HG02938 (cell line): ENCODE measurements around the gene TPRG1L.

Experiments
- ATAC-seq: cut with Tn5 transposase; IDR thresholded peaks from one replicate; pipeline ENCODE4 v1.9.1; 2021; ENCODE audit warnings: mild to moderate bottlenecking, moderate library complexity; ENCODE audit not compliant: unreplicated experiment

The TPRG1L gene

DNA sequence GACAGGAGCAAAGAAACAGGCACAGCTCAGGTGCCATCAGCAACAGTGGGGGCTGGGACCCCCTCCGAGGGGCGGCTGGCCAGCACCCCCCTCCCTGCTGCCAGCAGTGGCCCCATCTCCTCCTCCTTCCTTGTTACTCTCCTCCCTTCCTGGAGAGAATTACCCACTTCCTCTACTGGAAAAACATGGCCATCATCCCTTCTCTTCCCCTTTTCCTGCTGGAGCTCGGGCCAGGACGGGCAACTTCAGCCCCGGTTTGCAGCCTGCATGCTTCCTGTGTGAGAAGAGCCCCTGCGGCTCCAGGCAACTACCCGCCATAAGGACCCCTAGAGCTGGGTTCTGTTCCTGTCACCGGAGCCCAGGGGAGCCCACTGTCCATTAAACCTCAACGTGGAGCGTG, 31.1 kb upstream of the TPRG1L start:
- ATAC-seq, result no peak

DNA sequence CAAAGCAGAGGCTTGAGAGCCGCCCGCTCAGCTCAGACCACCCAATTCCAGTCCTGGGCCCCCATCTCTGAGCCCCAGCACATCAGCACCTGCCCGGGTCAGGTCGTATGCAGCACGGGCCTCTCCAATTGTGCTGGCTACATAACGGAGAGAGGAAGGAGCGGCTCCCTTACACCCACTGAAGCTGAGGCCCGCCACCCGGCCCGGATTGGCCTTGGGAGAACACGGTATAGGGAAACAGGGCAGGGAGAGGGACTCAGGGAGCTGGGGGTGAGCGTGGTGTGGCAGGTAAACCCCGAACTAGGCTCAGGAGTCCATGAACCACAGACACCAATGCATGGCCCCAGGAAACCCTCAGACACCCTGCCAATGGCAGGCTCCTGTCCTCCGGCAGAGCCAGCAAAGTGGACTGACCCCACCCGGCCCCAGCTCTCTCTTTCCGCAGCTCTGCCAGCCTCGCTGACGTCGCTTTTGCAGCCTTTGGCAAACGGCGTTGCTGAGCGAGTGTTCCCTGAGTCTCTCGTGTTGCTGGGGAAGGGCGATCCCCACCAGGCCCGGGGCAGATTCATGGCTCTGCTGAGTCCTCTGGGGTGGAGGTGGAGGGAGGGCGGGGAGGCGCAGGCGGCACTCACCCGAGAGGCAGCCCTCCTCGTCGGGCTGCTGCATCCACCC, 30.0 kb upstream of the TPRG1L start:
- no peak for ATAC-seq

DNA sequence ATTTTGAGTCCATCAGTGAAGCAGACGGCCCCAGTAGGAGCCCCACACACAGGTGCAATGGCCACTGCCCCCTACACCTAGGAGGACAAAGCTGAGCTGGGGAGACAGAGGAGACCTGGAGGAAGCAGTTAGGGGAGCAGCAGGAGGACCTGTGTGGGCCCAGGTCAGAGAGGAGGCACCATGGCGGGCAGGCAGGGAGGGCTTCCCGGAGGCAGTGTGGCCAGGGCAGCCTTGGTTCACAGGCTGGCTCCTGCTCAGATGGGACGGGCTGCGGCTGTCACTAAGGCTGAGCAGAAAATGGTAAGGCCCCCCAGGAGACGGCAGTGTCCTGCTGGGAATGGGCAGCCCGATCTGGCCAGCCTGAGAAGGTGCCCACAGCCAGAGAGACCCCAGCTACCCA, 28.9 kb upstream of the TPRG1L start:
- ATAC-seq, result no peak

DNA sequence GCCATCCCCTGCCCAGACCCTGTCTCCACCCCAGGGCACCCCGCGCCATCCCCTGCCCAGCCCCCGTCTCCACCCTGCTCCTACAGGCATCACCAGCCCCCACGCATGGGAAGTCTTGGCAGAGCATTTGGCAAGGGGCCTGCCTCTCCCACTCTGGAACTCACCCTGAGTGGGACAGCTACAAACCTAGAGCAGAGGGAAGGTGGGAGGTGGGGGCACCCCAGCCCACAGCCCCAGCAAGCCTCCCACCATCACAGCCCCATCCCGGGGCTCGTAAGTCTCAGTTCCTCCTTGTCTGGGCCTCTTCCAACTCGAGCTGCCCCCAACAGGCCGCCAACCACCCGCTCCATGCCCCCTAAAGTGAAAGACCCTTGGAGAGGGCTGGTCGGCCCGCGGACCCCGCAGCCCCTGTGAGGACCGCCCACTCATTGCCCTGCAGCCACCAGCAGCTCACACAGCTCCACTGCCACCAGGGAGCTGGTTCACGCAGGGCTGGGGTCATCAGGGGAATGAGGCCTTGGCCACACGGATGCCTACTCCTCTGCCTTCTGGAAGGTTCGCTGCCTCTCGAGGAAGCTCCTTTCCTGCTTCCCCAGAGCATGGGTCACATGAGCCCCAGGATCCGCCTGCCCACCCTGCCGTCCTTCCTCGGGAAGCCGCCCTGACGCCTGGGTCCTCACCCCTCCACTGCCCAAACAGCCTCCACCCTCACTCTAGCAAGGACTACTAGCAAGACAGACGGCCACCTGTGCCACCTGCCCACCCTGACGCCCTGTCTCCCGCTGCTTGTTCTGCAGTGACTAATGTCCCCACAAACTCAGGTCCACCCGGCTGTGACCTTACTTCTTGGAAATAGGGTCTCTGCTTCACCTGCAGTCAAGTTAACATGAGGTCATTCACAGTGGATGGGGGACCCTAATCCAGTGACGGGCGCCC, 27.9 kb upstream of the TPRG1L start:
- ATAC-seq, result no peak

DNA sequence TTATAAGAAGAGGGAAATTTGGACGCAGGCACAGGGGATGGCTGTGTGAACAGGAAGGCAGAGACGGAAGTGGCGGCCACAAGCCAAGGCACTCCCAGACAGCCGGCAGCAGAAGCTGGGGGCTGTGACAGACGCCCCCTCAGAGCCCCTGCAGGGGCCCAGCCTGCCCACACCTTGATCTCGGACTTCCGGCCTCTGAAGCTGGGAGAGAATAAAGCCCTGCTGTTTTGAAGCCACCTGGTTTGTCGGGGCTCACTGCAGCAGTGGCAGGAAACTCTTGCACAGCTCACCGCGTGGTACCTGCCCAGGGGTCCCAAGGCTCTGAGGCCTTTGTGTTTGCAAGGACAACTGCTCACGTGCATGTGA, 27.2 kb upstream of the TPRG1L start:
- ATAC-seq, result no peak

DNA sequence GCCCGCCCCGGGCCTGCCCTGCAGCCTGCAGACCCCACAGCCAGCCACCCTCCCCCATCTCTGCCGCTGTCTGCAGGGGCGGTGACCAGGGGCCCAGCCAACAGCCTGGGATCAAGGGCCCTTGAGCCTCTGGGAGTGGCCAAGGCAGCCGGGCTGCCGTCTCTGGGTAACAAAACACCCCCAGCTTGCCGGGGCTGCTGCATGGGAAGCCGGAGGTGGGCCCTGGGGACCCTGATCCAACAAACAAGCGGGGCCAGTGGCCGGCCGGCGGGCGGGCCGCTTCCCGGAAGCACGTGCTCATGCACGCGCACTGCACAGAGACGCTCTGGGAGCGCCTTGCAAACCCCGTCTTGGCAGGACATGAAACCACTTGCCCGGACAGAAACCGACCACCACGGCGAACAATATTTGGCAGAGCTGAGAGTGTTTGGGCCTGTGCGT, 26.7 kb upstream of the TPRG1L start:
- ATAC-seq, result no peak

DNA sequence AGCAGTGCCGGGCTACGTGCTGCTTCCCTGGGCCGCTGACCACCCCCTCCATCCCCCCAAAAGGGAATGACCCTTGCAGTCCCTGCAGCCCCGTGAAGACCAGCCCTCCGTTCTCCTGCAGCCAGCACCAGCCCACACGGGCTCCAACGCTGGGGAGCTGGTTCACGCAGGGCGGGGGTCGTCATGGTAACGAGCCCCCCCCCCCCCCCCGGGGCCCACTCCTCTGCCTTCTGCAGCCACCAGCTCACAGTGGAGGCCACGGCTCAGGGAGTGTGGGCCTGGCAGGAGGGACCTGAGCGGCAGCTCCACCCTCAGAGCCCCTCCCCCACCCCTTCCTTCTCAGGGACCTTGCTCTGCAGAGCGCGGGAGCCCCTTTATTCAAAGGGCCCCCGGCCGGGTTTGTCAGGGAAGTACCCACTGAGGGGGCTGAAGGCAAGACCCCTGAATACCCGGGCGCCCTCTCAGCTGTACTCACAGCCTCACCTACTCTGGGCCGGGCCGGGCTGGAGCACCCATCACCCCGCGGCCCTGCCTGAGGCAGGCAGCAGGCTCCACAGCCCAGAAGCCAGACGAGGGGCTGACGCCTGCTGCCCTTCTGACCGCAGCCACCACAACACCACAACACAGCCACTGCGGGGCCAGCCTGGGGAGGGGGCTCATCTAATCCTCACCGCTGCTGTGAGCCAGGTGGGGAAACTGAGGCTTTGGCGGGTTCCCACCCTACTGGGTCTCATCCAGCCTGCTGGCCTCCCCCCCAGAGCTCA, 26.1 kb upstream of the TPRG1L start:
- ATAC-seq, result no peak

DNA sequence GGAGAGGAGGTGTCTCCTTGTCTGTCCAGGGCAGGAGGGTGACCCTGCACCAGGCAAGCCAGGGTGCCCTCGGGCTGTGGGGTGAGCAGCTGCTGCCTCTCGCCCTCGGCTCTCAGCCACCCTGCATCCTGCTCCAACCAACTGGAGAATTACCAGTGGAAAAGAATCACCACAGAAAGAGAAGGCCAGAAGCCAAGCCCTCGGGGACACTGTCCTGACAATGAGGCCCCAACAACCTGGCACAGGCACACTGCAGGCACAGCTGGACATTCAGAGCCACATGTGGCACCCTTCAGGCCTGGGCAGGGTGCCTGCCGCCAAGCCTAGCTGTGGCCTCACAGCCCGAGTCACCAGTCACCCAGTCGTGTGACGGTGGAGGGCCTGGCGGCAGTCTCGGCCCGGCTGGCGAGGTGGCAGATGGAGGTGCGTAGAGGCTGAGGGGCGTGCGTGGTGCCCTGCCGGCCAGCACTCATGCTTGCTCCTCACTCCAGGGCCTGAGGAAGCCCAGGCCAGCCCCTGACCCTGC, 25.5 kb upstream of the TPRG1L start:
- no peak for ATAC-seq

DNA sequence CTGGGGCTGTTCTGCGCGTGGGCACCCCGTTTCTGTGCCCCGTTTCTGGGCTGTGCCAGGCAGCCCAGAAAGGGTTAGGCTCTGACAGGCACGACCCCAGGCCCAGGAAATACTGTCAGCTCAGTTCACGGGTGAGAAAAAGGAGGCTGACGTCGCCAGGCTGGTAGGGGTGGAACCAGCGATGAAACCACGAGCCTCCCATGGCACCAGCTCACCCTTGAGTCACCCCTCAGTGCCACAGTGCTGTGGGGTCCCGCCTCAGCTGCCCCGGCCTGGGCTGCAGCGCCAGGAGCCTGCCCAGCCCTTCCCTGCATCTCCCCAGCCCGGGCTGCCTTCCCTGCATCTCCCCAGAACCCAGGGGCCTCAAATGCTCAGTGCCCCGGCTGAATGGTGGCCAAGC, 25.0 kb upstream of the TPRG1L start:
- no peak for ATAC-seq

DNA sequence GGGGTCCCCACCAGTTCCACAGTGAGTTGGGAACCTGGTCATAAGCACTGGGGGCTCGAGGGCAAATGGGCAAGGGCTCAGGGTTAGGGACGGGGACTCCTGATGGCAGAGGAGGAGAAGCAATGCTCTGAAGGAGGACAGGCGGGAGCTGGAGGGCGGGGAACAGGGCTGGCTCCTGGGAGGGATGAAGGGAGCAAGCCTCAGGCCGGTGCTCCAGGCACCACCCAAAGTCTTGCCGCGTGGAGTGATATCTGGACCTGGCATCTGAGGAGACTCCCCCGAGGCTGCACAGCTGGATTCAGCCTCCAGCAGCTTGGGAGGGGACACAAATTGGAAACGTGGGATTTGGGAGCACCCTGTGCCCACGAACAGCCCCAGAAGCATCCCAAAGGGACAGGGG, 24.5 kb upstream of the TPRG1L start:
- ATAC-seq, result no peak

DNA sequence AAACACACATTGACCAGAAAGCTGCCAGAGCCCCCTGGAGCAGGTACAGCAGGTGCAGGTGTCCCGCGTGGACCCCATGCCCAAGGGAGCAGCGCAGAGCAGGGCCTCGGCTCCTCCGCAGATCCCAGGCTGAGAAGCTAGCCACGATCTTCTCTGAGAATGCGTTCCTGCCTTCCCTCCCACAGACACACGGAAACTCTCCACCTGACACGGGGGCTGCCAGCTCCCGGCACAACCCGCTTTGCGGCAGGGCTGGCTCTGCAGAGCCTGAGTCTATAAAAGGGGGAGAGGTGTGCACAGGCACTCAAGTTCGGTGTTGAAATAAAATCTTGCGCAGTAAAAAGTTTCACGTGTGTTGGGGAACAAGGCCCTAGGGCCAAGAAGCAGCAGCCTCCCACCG, 23.1 kb upstream of the TPRG1L start:
- ATAC-seq, result no peak

DNA sequence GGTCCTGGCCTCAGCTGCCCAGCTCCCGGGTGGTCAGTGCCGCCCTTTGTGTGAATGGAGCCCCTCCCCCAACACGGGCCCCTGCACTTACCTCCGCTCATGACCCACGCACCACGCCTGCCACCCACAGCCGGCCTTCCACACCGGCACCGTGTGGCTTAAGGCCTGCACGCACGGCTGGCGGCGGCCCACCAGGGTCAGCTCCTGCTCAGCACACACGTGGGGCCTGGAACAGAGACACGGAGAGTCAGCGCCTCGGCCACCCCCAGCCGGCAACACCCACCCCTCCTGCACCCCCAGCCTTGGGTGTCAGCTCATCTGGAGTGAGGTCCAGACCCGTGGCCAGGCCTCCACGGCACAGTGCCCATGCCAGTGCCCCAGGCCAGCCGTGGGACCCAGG, 22.4 kb upstream of the TPRG1L start:
- no peak for ATAC-seq

DNA sequence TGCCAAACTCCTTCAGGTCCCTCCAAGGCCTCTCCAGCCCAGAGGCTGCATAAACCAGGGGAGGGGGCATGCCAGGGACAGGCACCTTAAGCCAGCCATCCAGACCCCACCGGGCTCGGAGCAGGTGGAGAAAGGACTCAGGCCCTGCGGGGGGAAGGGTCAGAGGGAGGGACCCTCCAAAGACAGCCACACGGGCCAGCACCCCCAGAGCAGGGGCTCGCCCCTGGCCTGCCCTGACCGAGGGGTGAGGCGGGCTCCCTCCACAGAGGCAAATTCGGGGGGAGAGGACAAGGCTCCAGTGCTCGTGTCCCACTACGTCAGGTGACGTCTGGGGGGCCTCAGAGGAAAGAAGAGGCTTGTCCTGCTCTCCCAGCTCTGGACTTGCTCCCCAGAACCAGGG, 21.7 kb upstream of the TPRG1L start:
- no peak for ATAC-seq

DNA sequence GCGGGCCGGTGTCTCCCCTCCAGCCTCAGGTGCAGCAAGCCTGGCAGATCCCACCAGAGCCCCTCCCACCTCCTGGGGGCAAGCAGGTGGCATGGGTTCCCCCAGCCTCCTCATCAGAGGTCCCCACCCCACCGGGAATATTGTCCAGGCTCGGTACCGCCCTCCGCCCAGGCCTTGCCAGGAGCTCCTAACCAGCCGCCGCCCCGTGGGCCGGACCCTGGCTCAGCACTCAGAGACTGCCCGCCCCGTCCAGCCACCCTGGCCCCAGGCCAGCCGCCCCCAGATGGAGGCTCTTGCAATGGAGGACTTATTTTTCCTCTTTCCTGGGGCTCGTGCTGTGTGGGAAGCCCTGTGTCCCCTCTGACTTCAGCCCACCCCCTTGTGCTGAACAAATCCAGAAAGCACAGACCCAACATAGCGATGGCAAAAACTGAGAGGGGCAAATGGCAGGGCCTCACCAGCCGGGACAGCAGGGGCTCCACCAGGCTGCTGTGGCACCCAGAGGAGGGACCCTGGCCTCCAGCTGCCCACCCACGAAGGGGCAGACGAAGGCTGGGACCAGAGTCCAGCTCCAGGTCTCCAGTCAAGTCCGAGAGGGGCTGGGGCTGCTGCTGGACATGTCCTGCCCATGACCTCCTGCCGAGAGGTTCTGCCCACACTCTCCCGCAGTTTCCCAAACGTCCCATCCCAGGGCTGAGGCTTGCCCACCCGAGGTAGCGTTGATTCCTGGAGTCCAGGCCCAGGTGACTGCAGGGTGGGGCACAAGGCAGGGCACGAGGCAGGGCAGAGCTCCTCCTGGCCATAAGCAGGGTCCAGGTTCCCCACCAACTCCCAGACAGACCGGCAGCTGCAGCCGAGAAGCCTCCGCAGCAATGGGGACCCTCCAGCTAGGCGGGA, 21.0 kb upstream of the TPRG1L start:
- ATAC-seq, result no peak

DNA sequence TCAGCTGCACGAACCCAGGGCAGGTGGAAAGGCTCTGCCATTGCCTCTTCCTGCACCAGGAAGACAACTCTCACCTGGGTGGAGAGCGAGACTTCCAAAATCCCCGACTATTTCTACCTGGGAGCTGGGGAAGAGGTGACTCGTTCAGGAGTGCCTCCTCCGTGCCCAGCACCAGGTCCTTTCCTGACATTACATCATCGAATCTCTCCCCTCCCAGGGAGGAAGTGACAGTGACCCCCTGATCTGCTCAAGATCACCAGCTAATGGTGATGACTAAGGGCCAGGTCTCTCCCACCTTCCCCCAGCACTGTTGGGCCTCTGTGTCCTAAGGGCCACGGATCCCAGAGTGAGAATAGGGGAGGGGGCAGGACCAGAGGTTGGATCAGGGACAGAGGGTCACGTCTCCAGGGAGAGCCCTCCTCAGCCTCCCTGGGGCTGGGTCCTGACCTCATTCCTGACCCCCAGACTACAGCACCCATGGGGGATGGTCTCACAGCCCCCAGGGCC, 20.3 kb upstream of the TPRG1L start:
- no peak for ATAC-seq

DNA sequence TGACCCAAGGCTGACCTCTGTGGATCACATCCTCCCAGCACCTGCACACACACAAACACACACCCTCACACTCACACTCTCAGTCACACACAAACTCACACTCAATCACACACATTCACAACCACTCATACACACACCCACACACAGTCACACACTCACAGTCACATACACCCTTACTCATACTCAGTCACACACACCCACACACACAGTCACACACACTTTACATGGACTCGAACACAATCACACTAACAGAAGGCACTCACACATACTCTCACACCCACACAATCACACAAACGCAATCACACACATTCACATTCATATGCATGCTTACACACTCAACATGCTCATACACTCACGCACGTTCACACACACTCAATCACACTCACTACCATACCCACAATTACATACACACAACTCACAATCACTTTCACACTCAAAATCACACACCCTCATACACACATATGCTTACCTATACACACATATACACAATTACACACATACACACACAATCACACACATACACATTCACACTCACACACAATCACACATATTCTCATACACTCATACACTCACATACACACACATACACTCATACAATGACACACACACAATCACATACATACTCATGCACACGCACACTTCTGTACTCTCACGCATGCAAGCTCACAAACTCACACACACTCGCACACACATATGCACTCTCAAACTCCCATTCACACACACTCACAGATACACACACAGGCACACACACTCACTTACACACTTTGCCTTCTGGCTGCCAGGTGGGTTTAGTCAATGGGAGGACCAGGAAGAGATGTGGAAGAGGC, 19.6 kb upstream of the TPRG1L start:
- ATAC-seq, result no peak

DNA sequence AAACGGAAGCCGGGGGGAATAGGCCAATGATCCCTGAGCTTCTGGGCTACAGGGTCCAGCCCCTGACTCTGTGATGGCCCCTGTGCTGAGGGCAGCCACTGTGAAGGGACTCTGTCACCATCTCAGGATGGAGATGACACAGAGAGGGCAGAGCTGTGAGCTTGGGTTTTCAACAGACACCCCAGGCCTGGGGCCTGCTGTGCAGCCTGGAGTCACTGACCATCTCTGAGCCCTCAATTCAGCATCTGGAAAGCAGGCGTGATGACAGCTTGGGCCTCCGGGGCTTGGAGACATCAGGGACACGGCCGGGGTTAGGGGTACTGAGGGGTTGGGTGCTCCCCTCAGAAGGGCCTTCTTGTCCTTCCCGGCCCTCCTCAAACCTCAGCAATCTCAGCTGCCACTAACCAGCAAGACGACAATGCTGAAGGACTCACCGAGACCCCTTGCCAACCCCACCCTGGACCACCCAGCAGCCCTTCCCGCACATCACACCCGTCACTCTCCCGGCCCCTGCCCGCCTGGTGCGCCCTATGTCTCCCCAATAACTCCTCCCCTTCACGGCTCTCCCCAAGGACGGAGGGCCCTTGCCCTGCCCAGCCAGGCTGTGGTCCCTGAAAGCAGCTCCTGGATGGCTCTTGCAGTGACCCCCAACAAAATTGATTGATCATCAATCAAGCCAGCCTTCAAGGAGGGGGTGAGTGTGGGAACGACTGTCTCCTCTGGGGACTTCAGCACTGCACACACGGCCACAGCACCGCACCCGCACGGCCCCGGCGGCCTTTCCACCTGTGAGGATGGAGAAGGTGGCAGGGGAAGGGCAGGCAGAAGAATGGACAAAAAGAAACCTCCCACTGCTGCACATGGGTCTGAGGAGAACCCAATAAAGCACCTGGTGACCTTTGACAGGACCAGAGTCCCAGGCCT, 17.8 kb upstream of the TPRG1L start:
- no peak for ATAC-seq

DNA sequence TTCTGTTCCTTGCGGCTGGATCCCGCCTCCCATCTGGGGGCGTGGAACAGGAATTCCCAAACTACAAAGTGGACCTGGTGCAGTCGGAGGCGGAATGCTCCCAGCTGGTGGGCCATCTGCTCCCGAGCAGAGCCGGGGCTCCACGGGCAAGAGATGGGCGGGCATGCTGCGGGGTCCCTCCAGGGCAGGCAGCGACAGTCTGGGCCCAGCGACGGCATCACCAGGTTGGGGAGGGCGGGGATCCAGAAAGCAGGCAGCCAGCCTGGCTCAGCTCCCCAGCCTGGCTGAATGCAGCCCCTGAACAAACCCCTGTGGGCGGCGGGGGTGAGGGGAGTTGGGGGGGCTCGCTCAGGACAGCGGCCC, 17.1 kb upstream of the TPRG1L start:
- ATAC-seq, result no peak
